Esophagus squamous epithelium (tissue), 4 donors: ENCODE data around the gene BTN3A1.

Source experiments
- POLR2A ChIP-seq, 4 donors: fragments of 450-650 bp; IDR thresholded peaks; one replicate each; pipeline ENCODE4 v1.6.1; 2017; ENCODE audit warnings: antibody characterized with exemption in 4 of 4, mild to moderate bottlenecking in 4 of 4, moderate library complexity in 3 of 4
- TF ChIP-seq, protein P1 (sequence below), 6 experiments: fragments of 450-650 bp in 4 of 6; fragments of 200-600 bp in 2 of 6; sonication (generic) in 2 of 6; IDR thresholded peaks; one replicate each; pipeline ENCODE4 v1.5.1; 2016 to 2019; ENCODE audit warnings: antibody characterized with exemption in 6 of 6, mild to moderate bottlenecking in 4 of 6, moderate library complexity in 4 of 6

DNA sequence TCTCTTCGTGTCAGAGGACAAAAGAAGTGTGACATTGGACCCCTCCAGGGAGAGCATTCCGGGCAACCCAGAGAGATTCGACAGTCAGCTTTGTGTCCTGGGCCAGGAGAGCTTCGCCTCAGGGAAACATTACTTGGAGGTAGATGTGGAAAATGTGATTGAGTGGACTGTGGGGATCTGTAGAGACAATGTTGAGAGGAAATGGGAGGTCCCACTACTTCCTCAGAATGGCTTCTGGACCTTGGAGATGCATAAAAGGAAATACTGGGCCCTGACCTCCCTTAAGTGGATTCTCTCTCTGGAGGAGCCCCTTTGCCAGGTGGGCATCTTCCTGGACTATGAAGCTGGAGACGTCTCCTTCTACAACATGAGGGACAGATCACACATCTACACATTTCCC lies 28.7 kb downstream of the BTN3A1 start:
- TF ChIP-seq, protein P1, sequence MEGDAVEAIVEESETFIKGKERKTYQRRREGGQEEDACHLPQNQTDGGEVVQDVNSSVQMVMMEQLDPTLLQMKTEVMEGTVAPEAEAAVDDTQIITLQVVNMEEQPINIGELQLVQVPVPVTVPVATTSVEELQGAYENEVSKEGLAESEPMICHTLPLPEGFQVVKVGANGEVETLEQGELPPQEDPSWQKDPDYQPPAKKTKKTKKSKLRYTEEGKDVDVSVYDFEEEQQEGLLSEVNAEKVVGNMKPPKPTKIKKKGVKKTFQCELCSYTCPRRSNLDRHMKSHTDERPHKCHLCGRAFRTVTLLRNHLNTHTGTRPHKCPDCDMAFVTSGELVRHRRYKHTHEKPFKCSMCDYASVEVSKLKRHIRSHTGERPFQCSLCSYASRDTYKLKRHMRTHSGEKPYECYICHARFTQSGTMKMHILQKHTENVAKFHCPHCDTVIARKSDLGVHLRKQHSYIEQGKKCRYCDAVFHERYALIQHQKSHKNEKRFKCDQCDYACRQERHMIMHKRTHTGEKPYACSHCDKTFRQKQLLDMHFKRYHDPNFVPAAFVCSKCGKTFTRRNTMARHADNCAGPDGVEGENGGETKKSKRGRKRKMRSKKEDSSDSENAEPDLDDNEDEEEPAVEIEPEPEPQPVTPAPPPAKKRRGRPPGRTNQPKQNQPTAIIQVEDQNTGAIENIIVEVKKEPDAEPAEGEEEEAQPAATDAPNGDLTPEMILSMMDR (IDR thresholded peaks at IDR 0.05), result no peak
- TF ChIP-seq POLR2A (IDR thresholded peaks at IDR 0.05), result no peak
